ENCODE data around the gene CEP95. TPM values are rescaled to one million over a fixed set of nuclear protein-coding genes. Genes with fewer than 3 reads are reported as not detected.
A peak's percentile ranks its signal among the peaks of the same experiment; 100 is the strongest.

The CEP95 gene
- total RNA-seq, 1 experiment from 2014 or later, result 63.8 TPM

- TF ChIP-seq ZSCAN18 (CRISPR knock-in tag; IDR thresholded peaks at IDR 0.05) (no peak), NFATC4 (CRISPR knock-in tag; IDR thresholded peaks at IDR 0.05) (0 out of 2 replicates have a peak, but pooled peaks have one; percentile 39)
Measured at GRCh38 chr17:64499805-64500486, 6.8 kb upstream of the CEP95 start (continued).

- TF ChIP-seq CDX4 (CRISPR knock-in tag; IDR thresholded peaks at IDR 0.05; ENCODE audit: borderline replicate concordance), result no peak
- CTCF ChIA-PET, result interaction anchor here (0.5 kb wide), 1 partner anchor 149 kb away, joined by 3 read pairs; no protein-coding TSS in a partner anchor
- ATAC-seq (no peak), DNase-seq (ENCODE audit: low spot score) (no peak)
- POLR2A ChIA-PET, result no interaction called here
- Mint-ChIP-seq H3K4me3 (0 out of 2 replicates have a peak overlapping the region, but pooled peaks have one; percentile 4), H3K4me1 (peaks cover 67% of the 10 kb centered on the region), H3K27ac (peak overlapping the region; percentile 68), H3K36me3 (peaks cover 62% of the 10 kb centered on the region), H3K9me3 (no peaks in the 10 kb centered on the region), H3K27me3 (ENCODE audit: low read depth) (no peaks in the 10 kb centered on the region; the same call in 1 of the 2 replicates)
Measured at GRCh38 chr17:64500487-64500859, 6.3 kb upstream of the CEP95 start.

- Mint-ChIP-seq H3K9me3 (no peaks in the 10 kb centered on the region), H3K36me3 (peaks cover 67% of the 10 kb centered on the region), H3K4me1 (peaks cover 61% of the 10 kb centered on the region), H3K27ac (peak overlapping the region; percentile 79), H3K4me3 (peak overlapping the region; percentile 4; the same call in 1 of the 2 replicates), H3K27me3 (ENCODE audit: low read depth) (no peaks in the 10 kb centered on the region; the same call in 1 of the 2 replicates)
- ATAC-seq, result no peak
- no peak for TF ChIP-seq ZSCAN18 (CRISPR knock-in tag; IDR thresholded peaks at IDR 0.05)
- no peak for TF ChIP-seq RELA (CRISPR knock-in tag; IDR thresholded peaks at IDR 0.05; ENCODE audit: borderline replicate concordance)
- 0 out of 2 replicates have a peak, but pooled peaks have one; percentile 26 for TF ChIP-seq AR (CRISPR knock-in tag; IDR thresholded peaks at IDR 0.05)
- no peak for TF ChIP-seq CREB1 (CRISPR knock-in tag; IDR thresholded peaks at IDR 0.05)
- ChIA-PET CTCF (no interaction called here), POLR2A (interaction anchor here (0.5 kb wide), 1 partner anchor 115 kb away, joined by 3 read pairs; no protein-coding TSS in a partner anchor)
- no peak for DNase-seq (ENCODE audit: low spot score)
Measured at GRCh38 chr17:64500862-64501765, 5.7 kb upstream of the CEP95 start.

GRCh38 chr17:64502021-64502420, 4.8 kb upstream of the CEP95 start:
- H3K4me1 Mint-ChIP-seq, result peaks cover 58% of the 10 kb centered on the region
- H3K9me3 Mint-ChIP-seq, result no peaks in the 10 kb centered on the region
- ChIA-PET CTCF (no interaction called here), POLR2A (interaction anchor here (0.5 kb wide), 1 partner anchor 116 kb away, joined by 3 read pairs; no protein-coding TSS in a partner anchor)
- no peak overlapping the region for H3K4me3 Mint-ChIP-seq
- H3K27ac Mint-ChIP-seq, result peak overlapping the region; percentile 90
- DNase-seq (ENCODE audit: low spot score) (no peak), ATAC-seq (no peak)
- H3K27me3 Mint-ChIP-seq (ENCODE audit: low read depth), result no peaks in the 10 kb centered on the region; the same call in 1 of the 2 replicates
- H3K36me3 Mint-ChIP-seq, result peaks cover 67% of the 10 kb centered on the region
- TF ChIP-seq FOXP1 (CRISPR knock-in tag; IDR thresholded peaks at IDR 0.05; ENCODE audit: borderline replicate concordance) (no peak), MXD4 (CRISPR knock-in tag; IDR thresholded peaks at IDR 0.05; ENCODE audit: borderline replicate concordance) (no peak), ARID4B (CRISPR knock-in tag; IDR thresholded peaks at IDR 0.05; ENCODE audit: borderline replicate concordance) (no peak), HMGXB4 (CRISPR knock-in tag; IDR thresholded peaks at IDR 0.05) (no peak), ZNF317 (CRISPR knock-in tag; IDR thresholded peaks at IDR 0.05; ENCODE audit: borderline replicate concordance, low read depth) (no peak)

Measured in WTC11 (cell line).